Activated CD8-positive, alpha-beta memory T cell treated with anti-CD3 and anti-CD28 coated beads for 4 hours (primary cell): ENCODE results near the gene TRERF1.

Experiments used
- DNase-seq, 2 donors: peaks; one replicate each; pipeline ENCODE4 v3.0.0-alpha.2; 2020; ENCODE audit warnings: low read depth in 2 of 2

Gene TRERF1

DNA sequence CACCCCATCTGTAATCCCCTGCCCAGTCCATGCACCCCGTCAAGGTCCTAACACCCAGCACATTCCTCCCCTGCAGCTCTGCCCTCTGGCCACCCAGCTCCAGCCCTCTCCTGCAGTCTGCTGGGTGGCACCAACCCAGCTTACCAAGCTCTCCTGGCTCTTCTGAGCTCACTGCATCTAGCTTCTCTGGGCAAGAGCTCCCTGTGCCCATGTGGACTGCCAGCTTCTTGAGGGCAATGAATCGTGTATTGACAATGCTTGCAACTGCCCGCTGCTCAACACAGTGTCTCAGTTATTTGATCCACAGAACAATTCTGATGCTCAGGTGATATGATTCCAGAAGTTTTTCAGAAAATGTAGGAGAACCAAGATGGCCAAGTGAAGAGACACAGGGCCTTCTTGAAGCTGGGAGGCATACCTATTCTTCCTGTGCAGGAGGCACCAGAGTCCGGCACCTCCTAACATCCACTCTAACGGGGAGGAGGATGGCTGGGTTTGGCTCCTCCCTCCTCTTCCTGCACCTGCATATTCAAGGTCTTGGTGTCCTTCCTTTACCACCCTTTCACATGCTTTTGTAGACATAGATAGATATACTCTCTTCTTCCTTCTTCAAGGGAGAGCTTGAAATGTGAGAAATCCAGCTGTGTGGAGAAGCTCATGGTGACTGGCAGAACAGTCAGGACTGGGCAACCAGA lies 85.6 kb downstream of the TRERF1 start:
- DNase-seq = no peak

DNA sequence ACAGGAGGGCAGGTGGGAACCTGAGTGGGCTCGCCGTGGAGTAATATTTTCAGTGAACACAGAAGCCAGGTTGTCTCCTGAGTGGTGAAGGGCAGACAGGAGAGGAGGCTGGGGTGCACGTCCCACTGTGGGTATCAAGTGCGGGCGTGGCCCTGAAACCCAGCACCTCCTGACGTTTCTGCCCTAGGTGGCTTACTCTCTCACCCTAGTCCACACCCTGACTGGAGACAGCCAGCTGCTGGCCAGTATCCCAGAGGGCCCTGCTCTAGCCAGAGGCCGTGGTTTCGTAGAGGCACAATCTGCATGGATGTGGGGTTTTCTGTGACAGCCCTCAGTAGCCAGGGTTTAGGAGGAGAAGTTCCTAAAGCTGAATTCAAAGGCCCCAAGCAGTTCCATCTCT lies 86.7 kb downstream of the TRERF1 start:
- no peak for DNase-seq

DNA sequence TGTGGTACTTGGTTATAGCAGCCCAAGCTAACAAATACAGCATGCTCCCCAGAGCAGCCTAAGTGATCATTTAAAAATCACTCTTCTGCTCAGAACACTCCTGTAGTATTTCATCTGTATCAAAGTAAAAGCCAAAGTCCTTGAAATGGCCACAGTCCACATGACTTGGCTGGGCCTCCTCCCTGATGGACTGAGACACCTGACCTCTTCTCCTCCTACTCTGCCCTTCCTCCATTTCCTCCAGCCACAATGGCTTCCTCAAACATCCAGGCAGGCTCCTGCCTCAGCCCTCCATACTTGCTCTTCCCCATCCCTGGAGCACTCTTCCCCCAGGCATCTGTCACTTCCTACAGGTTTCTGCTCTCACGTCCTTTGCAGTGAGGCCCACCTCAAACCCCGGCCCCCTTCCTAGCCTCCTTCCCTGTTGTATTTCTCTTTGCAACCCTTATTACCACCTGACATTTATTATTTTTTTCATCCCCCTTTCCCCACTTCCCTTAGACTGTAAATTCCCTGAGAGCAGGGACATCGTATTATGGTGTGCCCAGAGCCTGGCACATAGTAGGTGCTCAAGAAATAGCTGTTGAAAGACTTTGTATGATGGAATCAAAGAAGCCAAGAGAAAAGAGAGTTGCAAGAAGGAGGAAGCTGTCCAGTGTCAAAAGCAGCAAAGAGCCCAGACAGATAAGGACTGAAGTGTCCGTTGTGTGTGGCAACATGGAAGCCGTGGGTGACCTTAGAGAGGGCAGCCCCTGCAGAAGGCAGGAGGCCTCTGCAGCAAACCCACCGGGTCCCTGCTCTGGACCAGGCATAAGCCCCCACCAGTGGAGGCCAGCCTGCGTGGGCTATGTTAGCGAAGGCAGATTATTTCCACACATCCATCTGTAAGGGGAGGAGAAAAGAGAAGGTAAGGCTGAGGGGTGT lies 87.5 kb downstream of the TRERF1 start:
- no peak for DNase-seq

DNA sequence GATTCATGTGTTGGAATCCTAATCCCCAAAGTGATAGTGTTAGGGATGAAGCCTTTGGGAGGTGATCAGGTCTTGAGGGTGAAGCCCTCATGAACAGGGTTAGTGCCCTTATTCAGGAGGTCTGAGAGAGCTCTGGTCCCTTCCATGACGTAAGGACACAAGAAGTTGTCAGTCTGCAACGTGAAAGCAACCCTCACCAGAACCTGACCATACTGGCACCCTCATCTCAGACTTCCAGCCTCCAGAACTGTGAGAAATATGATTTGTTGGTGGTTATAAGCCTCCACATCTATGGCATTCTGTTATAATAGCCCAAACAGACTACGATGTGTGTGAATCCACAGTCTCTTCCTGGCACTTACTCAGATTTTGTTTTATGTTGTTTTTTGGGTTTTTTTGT lies 90.7 kb downstream of the TRERF1 start:
- no peak for DNase-seq

DNA sequence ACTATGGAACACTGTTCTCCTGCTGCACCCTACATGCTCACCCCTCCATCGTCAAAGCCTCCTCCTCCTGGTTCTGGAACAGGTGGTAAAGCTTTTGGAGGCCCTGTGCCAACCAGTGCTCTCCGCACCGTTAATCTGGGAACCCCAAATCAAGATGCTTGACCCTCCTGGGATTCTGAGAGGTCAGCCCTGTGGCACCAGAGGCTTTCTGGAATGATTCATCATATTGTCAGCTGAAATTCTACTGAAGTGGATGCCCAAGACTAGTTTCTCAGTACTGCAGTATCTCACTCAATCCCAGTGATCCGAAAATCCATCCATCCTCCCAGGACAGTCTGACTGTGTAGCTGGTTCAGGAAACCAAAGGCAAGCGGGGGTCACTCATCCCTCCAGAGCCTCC lies 92.7 kb downstream of the TRERF1 start:
- DNase-seq = no peak

DNA sequence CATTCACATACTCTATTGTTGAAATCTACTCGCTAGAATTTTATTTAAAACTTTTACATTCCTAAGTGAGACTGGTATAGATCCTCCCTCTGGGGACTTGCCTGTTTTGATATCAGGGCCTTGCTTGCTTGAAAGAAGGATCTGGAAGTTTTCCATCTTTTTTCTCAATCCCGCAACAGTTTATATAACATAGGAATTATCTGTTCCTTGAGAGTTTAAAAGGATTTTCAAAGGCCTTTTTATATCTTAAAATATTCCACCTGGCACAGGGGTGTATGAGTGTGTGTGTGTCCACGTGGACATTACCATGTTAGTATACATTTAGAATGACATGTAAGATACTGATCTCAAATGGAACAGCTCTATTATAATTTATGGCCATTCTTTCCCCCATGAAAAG lies 96.3 kb downstream of the TRERF1 start:
- no peak for DNase-seq

DNA sequence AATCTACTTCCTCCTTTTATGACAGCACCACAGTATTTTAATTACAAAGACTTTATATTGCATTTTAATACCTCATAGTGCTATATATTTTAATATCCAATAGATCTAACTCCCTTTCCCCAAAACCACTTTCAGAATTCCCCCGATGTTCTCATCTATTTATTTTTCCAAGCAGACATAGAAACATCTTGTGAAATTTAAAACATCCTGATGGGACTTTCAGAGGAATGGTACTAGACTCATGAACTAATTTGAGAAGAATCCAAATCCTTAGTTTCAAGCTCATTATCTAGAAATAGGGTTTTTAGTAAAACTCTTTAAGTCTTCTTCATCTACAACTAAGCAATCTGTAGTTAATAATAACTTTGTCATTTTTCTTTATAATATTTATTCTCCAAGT lies 97.0 kb downstream of the TRERF1 start:
- DNase-seq = no peak

DNA sequence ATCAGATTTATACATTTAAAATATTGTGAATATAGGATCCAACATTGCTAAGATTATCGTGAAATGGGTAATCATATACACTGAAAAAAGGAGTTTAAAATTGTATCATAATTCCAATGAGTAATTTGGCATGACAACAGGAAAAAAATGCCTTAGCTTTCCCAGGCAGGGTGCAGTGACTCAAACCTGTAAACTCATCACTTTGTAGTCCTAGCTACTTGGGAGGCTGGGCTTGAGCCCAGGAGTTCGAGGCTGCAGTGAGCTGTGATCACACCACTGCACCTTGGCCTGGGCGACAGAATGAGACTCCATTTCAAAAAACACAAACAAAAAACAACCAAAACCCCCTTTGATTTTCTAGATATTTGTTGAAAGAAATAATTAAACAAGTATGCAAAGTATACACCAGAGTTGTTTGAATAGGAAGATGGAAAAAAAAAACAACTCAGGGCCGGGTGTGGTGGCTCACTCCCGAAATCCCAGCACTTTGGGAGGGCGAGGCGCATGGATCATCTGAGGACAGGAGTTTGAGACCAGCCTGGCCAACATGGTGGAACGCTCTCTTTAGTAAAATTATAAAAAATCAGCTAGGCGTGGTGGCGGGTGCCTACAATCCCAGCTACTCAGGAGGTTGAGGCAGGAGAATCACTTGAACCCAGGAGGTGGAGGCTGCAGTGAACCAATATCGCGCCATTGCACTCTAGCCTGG lies 98.7 kb downstream of the TRERF1 start:
- DNase-seq = no peak

DNA sequence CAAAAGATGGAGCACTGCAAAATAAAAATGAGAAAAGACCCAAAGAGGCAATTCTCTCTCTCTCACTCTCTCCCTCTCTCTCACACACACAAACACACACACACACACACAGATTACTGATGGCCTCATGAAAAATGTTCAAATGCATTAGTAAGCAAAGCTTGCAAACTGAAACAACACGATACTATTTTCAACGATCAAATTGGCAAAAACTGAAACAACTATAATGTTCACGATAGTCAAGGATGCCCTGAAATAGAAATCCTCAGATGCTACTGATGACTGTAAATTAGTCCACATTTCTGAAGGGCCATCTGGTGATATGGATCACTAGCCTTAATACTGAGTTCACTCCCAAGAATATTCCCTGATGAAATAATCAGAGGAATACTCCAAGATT lies 100.8 kb downstream of the TRERF1 start:
- no peak for DNase-seq

DNA sequence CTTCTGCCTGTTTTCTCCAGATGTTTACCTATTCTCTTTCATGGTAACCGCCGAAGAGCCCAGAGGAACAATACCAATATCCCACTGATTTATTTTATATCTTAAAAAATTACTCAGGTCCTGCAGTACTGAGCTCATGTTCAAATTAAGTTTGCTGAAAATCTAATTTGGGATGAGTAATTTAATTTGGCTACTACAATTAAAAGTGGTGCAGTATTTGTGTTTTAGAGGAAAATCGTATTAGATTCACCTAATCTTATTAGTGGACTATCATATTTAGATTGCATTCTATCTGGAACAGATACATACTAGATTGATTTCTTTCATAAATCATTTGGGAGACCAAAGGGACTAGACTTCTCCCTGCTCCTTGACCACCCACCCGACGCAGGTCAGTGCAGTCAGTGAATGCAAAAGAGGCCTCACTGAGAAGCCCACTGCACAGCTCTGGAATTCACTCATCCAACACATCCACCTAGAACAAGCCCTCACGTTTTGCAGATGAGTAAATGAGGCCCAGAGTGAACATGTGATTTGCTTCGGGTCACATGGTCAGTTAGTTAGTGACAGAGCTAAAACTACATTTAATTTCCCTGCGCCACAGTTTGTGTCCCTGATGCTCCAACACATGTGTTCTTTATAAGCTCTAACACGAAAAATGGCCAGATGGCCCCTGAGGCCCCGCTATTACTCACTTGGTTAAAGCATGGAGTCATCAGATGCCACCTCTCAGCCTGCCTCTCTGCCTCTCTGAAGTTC lies 101.8 kb downstream of the TRERF1 start:
- DNase-seq = no peak

DNA sequence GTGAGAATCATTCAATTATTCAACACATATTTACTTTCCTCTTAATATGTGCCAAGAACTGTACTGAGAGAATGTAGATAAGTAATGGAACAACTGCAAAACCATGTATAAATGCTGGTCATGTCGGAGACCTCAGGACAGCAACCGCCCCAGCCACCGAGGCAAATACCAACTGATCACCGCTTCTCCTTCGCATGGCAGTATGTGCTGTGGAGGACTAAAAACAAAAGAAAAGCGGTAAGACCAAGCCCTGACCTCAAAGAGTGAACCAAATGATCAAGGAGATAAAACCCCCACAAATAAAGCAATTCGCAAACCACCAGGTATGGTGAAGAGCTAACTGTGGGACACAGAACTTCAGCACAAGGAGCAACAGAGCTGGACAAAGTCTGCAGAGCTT lies 104.3 kb downstream of the TRERF1 start:
- DNase-seq = no peak

DNA sequence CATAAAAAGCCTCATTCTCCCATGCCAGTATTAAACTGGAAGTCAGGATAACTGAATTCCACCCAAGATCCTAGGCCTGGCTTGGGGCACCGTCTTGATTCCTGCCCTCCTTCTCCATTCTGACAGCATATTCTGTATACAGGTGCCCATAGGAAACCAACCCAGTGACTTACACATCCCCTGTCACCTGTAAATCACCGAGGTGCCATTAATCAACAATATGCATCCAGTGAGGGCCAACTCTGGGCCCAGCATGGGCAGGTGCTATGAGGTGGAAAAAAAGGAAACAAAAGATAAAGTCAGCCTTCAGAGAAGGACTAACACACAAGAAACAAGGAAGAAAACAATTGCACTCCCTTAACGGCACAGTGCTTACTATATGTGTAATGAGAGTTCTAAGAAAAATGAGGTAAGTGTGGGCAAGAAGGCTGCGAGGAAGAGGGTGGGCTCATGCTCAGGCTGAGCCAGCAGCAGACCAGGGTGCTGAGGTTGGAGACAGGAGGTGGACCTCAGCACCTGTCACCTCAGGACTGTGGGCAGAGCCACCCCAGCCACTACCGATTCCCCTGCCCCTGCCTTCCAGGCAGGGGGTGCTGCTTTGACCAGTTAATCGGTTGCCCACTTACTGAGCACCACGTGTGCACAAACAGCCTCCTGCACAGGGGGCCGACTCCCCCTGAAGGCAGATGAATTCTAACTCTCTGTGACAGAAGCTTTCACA lies 105.9 kb downstream of the TRERF1 start:
- DNase-seq = no peak

DNA sequence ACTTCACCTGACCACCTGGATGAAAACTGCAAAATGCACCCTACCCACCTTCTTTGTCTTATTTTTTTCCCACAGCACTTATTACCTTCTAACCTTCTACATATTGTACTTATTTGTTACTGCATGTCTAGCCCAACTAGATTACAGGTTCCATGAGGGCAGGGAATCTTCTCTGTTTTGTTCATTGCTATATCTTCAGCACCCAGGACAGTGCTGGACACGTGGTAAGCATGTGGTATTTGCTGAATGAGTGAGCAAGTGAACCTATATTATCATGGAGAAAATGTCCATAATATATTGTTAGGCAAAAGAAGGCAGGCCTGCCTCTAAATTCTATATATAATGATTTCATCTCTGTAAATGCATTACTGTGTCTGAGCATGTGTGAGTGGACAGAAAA lies 107.0 kb downstream of the TRERF1 start:
- no peak for DNase-seq

DNA sequence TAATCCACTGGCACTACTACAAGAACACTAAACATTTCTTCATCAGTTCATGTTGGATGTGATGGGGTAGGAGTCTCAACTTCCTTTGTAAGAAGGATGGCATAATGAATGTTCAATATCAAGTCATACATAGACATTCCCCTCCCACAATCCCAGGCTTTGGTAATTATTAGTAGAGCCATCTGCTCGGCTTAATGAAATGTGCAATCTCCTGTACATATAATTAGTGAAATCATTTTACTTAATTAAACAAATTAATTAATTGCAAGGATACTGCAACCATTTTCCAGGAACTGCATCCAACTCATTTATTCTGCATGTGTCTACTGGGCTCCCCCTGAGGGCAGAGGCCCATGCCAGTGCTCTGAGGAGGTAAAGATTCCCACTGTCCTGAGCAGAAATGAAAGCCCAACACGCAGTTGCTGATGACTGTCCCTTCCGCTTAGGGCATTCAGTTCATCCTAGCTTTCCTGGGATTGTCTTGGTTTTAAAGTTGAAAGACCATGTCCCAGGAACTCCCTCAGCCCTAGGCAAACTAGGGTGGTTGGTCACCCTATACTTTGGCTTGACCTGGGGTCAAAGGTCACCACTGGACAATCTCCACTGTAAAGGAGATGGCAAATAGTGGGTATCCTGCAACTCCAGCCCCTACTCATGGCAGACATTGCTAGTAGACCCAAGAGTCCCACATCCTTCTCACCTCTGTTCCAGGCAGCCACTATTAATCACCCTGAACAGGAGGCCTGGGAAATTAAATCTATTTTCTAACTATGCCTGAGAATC lies 109.8 kb downstream of the TRERF1 start:
- no peak for DNase-seq

DNA sequence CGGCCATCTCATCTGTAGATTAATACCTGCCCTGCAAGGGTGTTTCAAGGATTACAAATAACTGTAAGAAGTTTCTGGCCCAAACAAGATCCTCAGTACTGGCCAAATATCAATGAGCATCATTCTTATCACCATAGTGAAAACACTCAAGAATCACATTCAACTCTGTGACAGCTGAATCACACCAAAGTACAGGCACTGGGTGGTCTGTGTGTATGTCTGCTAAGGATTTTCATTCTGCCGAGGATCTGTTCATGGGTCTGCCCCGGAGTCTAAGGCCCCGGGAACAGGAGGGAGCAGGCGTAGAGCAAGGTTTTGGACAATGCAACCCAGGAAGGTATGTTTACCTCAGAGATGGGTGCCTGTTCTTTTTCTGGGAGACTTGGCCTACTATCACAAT lies 110.5 kb downstream of the TRERF1 start:
- DNase-seq = no peak

DNA sequence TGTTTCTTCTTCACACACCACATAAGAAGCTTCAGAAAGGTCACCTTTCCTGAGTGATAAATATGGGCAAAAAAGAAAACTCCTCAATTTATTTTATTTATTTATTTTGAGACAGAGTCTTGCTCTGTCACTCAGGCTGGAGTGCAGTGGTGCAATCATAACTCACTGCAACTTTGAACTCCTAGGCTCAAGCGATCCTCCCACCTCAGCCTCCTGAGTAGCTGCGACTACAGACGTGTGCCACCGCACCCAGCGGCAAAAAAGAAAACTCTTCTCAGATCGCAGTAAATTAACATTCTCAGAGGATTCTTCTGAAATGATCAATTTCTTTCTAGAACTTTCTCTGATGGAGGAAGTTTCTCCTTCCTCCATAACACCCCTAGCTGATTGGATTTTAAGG lies 111.2 kb downstream of the TRERF1 start:
- no peak for DNase-seq

DNA sequence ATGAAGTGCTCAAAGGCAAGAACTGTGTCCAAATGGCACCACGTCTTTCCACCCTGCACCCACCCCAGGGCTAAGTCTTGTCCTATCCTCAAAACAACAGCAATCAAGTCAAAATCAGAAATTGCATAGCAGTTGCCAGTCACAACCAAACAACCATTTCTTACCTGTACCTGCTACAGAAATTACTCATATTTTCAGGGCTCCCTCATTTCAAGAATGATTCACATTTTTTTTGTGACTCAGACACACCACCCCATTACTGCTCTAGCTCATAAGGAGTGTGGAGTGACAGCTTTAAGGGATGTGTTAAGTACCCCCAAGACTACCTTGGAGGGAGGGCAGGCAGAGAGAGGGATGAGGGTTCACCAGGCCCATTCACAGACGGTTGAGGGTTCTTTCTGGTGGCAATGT lies 111.7 kb downstream of the TRERF1 start:
- DNase-seq = no peak

DNA sequence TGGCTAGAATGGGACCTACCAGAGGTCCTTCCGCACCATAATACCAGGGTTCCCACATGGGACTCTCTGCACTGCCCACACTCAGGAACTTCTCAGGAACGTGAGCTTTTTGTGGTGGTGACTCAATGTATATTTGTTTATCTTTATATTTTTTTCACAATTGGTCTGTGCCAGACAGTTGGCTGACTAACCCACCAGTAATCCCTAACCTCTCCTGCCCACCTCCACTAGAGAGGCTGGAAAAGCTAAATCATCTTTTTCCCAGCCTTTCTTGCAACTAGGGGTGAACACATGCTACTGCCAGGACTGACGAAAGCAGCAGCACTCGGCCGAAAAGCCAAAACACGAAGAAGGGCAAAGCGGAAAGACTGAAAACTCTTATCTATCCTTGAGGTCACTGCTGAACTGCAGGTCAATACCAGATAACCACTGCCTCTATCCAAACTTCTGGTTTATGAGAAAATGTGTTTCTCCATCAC lies 112.9 kb downstream of the TRERF1 start:
- no peak for DNase-seq

DNA sequence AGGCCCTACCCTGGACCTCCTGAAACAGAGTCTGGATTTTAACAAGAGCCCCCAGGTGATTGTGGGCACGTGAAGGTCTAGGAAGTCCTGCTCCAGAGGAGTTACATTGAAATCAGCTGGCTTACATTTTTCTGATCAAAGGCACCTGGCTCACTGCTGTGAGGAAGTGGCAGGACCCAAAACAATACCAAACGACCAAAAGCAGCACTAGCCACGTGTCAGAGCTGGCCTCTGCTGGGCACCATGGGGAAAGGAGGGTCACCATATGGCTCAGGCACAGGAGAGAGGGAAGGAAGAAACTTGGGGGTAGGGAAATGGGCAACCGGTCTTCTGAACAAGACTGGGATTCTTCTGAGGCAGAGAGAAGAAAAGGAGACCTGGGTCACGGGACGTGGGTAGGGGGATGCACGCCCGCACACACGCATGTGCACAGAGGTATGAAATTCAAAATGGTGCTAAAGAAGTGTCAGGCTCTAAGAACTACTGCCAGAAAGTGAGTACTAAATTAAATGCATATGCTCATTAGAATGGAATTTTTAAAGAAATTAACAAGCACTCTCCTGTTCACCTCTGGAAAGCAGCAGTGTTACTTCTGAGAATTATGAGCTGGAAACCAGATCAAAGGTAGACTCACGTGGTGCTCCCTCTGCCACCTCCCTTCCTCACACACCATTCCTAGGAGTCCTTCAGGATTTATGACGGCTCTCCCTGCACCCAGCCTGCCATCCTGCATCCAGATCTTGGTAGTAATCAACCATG lies 113.6 kb downstream of the TRERF1 start:
- no peak for DNase-seq

DNA sequence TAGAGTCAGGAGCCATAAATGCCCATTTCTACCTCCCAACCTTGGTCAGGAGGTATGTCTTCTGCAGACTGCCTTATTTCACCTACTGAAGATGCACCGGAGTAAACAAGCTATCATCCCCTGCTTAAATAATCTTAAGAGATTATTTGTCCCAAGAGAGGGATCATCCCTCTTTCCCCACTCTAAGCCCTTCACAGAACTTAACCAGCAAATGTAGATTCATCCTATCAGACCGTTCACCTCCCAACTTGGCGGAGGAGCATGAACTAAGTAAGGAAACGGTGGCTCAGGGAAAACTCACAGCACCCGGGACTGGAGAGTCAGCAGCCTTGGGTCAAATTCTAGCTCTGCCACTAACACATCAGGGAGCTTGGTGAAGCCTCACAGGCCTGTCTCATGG lies 115.3 kb downstream of the TRERF1 start:
- DNase-seq = no peak
